ENCODE data around the gene THBS3.
"Not testable (repeated sequence)": the region's sequence is repeated elsewhere in the genome, so short reads cannot be mapped to it uniquely, and the experiment has no call there.

The THBS3 gene

GRCh38 chr1:155207806-155208540, at the start of gene THBS3:
Gene THBS3, minus strand, starts transcription at chr1:155207897. Its CDS starts 21 bp downstream, at chr1:155207876.
- DNase-seq (ENCODE audit: low read depth in 3 of 3) = no peak

- DNase-seq (ENCODE audit: low read depth in 3 of 3) = no peak
Measured at GRCh38 chr1:155256058-155256852, 48.6 kb upstream of the THBS3 start.

GRCh38 chr1:155255243-155256007, 47.7 kb upstream of the THBS3 start, which contains the start of gene ENTREP3:
Gene ENTREP3, minus strand, starts transcription at chr1:155255483. Its CDS starts 606 bp downstream, at chr1:155254877.
- peak; percentile 62 to 67 (median 65) for DNase-seq (ENCODE audit: low read depth in 3 of 3)

GRCh38 chr1:155254714-155255242, 47.1 kb upstream of the THBS3 start:
- DNase-seq (ENCODE audit: low read depth in 3 of 3) = no peak

- no peak for DNase-seq (ENCODE audit: low read depth in 3 of 3)
Measured at GRCh38 chr1:155254228-155254713, 46.6 kb upstream of the THBS3 start.

- DNase-seq (ENCODE audit: low read depth in 3 of 3) = no peak
Measured at GRCh38 chr1:155253797-155254196, 46.1 kb upstream of the THBS3 start.

- DNase-seq (ENCODE audit: low read depth in 3 of 3) = no peak
Measured at GRCh38 chr1:155253208-155253607, 45.5 kb upstream of the THBS3 start.

- no peak for DNase-seq (ENCODE audit: low read depth in 3 of 3)
Measured at GRCh38 chr1:155251566-155251965, 43.9 kb upstream of the THBS3 start.

GRCh38 chr1:155250633-155251449, 43.1 kb upstream of the THBS3 start:
- DNase-seq (ENCODE audit: low read depth in 3 of 3) = peak; percentile 89 to 96 (median 94)

- DNase-seq (ENCODE audit: low read depth in 3 of 3) = no peak
Measured at GRCh38 chr1:155250246-155250632, 42.5 kb upstream of the THBS3 start.

GRCh38 chr1:155247667-155248553, 40.2 kb upstream of the THBS3 start:
- DNase-seq (ENCODE audit: low read depth in 3 of 3) = no peak

- not testable (repeated sequence) for DNase-seq (ENCODE audit: low read depth in 3 of 3)
Measured at GRCh38 chr1:155246796-155247195, 39.1 kb upstream of the THBS3 start.

GRCh38 chr1:155245163-155245524, 37.4 kb upstream of the THBS3 start:
- no peak for DNase-seq (ENCODE audit: low read depth in 3 of 3)

- DNase-seq (ENCODE audit: low read depth in 3 of 3) = peak; percentile 76 to 84 (median 76)
Measured at GRCh38 chr1:155244368-155245162, 36.9 kb upstream of the THBS3 start.

- no peak for DNase-seq (ENCODE audit: low read depth in 3 of 3)
Measured at GRCh38 chr1:155242805-155243358, 35.2 kb upstream of the THBS3 start.

GRCh38 chr1:155241841-155242264, 34.2 kb upstream of the THBS3 start:
- DNase-seq (ENCODE audit: low read depth in 3 of 3) = no peak

- peak in 1 of 3 experiments; percentile 35 for DNase-seq (ENCODE audit: low read depth in 3 of 3)
Measured at GRCh38 chr1:155241069-155241679, 33.5 kb upstream of the THBS3 start.

GRCh38 chr1:155236451-155236850, 28.8 kb upstream of the THBS3 start:
- DNase-seq (ENCODE audit: low read depth in 3 of 3) = no peak

All from stimulated activated CD4-positive, alpha-beta T cell treated with anti-CD3 and anti-CD28 coated beads, TNF-alpha, amount 100 ng/mL, for 4 hours (primary cell).